ENCODE measurements around the gene MUC15.

Gene MUC15

DNA sequence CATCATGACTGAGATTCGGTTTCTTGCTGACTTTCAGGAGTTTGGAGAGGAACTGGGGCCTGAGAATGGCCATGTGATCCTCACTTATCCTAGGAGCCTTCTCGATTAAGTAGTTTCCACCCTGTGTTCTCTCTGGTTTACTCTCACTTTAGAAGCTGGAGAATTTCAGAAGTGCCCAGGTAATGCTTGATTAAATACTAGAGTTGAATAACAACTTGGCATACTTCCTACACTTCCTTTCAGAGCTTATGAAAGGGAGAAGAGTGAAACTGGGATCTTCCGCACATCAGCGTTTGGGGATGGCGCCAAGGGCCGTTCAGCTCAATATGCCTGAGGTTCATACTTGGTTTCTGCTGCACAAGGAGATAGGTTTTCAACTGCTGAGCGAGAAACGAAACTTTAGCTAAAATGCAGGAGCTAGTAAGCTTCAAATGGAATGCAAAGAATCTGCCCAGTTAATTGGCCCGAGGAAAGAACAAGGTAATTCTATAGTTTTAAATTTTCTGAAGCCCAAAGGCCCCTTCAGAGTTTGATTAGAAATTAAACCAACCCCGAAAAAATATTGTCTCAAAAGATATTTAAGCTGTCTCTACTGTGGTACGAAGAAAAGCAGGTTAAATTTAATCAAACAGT lies 823 bp upstream of the MUC15 start:
- no peak for DNase-seq

DNA sequence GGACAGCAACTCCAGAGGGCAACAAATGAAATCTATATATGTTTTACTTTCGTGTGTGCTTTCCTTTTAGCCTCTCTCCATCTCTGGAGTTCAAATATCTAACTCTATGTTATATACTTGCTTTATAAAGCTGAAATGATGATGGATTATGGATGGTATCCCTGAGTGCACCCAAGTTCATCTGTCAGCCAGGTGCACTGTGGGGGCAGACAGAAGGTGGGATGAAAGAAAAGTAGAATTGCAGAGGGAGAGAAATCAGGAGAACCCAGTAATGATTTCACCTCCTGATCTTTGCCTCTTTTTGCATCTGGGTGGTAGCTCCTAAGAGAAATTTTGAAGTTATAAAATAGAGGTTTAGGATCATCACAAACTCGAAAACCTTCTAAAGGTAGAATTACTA lies 2.4 kb downstream of the MUC15 start:
- no peak for DNase-seq

DNA sequence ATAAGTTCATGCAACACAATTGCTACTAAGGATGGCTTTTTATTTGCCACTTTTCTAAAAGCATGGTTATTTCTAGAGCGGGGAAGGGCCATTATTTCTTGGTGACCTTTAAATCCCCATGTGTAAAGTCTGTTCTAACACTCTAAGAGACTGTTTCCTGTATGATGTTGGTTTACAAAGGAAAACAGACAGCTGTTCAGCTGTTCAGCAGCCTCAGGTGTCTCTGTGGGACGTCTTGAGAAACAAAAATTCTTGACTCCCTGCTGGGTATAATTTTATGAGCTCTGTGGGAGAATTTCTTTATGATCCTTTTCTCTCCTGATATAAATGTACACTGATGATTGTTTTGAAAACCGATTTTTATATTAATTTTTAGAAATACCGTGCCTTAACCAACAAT lies 13.9 kb downstream of the MUC15 start:
- DNase-seq = no peak

DNA sequence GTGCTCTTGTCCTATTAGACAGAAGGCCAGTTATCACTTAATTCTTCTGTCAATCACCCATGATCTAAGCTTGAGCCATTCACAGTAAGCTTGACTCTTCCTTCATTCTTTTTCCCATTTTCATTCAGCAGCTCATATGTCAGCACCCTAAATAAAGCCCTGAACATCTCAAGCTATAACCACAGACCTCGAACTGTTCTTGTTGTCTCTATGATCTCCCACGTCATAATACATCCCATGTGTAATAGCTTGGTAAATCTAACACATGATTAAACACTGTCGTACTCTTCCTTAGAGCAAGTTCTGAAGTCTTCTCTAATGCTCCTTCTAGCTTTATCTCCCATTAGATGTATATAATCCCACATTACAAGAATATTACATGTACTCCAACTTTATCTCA lies 14.4 kb downstream of the MUC15 start:
- DNase-seq = no peak

DNA sequence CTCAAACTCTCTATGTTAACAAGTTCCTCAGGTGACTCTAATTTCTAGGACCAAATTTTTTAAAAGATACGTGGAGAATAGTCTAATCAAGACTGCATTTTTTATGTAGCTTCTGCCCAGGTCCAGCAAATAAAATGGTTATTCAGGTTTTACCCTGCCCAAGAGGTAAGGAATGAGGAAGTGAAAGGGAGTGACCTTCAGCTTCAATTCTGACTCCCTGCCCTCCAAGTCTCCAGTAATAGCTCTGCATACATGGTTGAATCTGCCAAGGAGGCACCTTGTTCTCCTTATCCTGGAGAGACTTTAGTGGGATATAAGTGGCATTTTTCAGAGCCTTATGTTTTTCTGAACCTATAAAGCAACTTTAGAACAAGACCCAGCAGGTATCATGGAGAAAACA lies 15.5 kb downstream of the MUC15 start:
- no peak for DNase-seq

DNA sequence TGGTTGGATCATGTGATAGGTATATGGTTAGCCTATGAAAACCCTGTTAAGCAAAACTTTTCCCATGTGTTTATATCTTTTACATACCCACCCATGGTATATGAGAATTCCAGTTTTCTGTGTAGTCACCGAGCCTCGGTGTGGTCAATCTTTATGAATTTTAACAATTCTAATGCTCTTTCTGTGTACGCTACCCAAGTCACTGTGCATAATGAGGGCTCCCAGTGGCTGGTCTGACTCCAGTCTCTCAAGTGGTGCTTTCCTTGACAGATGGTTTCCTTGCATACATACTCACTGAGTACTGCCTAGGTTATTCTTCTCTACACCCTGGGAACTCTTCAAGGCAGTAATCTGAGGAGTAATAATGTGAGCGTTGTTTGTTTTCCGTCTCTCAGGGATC lies 17.6 kb downstream of the MUC15 start:
- no peak for DNase-seq

DNA sequence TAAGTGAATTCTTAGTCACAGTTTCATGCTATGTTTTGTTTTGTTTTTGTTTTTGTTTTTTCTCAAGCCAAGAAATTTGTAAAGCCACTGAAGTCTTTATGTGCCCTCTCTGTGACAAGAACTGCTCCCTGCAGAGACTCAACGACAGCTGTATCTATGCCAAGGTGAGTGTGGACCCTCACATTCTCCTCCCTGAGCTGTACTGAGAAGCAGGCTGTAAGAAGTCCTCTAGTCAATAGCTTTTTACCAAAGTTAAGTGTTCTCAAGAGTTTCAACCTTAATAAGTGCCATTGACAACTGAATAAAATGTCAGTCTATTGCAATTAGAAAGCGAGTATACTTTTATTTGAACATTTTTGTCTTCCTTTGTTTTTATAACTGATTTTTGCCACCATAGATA lies 18.9 kb downstream of the MUC15 start:
- DNase-seq = no peak

DNA sequence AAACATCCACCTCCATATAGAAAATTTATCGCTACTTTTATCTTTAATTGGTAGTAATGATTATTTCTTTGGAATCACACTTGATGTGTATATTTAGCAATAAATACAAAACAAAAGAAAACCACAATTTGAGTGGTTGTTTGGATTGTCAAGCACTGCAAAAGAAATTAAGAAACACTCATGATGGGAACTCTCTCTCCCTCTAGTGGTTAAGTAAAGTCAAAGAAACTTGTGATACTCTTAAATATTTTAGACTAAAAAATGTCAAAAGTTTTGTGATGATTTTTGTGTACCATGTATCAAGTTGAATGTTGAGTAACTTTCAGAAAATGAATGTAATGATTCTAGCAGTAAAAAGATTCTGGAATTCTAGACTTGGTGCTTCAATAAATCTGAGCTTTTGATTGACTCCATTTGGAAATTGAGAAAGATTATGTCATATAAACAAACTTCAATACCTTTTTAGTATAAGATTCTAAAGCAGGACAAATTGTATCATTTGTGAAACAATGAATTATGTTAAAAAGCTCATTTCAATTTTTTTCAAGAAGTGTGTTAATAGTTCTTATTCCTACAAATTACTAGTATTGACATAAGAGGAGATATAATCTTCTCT lies 20.8 kb downstream of the MUC15 start:
- no peak for DNase-seq

DNA sequence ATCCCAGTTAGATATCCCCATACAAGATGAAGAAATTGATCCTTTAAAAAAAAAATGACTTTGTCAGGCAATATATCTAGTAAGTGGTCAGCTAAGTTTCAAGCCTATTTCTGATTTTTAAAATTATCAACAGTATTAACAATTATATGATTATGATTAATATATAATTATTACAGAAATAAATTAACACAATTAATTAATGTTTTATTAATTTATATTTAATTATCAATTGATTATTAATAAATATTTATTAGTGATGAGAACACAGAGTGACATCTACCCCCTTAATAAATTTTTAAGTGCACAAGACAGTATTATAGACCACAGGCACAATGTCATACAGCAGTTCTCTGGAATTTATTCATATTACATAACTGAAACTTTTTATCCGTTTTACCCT lies 22.0 kb downstream of the MUC15 start:
- DNase-seq = no peak

DNA sequence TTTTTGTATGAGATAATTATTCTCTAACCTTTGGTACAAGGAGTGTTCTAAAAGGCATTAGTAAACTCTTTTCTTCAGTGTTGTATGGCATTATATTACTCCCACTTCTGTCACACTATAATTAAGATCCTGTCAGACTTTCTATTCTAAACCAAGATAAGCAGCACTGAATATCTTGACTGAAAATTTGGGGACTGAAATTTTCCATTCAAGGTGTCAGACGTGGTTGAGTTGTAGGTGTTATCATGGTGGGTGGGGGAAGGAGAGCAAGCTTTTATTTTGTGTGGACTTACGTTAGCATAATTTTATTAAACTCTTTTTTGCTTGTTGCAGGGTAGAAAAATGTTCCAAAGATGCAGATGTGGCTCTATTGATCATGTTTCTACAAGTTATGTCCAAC lies 22.9 kb downstream of the MUC15 start:
- DNase-seq = no peak

DNA sequence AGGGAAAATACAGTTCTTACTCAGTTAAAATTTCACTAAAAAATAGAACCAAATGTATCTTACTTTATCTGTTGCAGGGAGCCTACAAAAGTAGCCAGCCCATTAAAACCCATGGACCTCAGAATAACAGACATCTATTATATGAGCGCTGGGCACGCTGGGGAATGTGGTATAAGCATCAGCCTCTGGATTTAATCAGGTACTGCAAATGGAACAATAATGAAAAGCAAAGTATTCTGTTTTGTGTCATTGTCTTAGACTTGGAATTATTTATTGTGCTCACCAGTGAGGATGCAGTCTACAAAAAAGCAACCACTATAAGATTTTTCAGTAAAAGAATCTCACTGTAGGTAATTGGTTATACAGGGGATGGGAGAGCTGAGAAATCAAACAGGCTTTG lies 30.2 kb downstream of the MUC15 start:
- DNase-seq = no peak

DNA sequence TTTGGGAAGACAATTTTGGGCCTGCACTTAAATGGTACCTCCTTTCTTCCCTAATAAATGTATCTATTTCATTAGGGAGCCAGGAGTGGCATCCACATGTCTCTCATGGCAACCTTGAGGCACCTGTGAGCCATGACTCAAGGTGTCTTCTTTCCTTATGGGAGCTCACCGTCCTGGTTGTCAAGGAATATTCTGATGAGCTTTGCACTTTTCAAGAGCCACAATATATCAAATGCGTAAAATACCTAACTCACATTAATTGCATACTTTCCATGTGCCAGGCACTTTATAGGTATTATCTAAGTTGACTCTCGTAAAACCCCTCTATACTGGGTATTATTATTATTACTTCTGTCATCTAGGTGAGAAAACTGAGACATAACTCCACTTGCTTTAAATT lies 32.5 kb downstream of the MUC15 start:
- DNase-seq = no peak

DNA sequence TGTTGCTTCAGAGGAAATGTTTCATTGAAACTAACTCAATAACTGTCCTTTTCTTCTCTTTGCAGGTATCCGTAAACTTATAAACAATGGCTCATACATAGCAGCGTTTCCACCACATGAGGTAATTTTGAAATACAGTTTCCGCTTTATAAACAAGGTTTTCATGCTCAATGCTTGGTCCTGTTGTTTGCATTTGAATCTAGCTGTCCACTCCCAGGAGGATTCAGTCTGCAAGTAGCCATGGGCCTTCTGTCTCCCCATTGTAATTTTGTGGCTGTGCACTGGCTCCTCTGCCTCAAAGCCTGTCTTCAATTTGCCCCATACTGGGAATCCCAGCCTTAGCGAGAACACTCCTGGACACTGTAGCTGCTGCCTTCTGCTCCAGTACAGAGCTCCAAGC lies 34.7 kb downstream of the MUC15 start:
- DNase-seq = no peak

DNA sequence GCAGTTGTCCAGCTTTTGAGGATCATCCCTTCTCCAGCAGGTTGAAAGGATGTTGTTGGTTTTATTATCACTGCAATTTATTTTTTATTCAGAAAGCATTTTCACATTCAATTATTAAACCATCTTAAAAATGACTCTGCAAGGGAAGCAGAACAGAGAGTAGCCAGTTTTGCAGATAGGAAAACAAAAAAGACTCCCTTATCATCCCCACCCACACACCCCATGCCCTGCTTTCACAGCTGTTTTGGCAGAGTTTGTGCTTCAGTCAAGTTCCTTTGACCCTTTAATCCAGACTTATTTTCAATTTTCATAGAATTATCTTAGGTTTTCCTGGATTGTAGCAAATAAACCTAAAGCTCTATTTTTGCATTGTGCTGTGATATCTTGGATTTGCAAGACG lies 44.4 kb downstream of the MUC15 start:
- no peak for DNase-seq

DNA sequence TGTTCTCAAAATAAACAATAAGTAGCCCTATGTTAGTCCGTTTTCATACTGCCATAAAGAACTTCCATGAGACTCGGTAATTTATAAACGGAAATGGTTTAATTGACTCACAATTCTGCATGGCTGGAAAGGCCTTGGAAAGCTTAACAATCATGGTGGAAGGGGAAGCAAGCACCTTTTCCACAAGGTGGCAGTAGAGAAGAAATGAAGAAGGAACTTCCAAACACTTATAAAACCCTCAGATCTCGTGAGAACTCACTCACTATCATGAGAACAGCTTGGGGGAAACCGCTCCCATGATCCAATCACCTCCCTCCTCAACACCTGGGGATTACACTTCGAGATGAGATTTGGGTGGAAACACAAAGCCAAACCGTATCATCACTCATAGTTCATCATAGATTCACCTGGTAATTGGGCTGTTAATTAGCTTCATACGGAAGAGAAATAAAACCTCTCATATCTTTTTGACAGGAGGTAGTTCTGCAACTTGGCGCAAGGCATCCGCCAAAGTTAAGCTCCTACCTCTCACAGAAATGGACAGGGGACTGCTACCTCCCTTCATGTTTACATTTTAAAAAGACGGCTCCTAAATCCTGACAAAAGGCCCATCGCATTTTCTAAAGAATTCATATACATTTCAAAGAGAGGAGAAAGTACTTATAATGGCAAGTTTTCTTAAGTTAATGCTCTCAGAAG lies 49.0 kb downstream of the MUC15 start:
- no peak for DNase-seq

DNA sequence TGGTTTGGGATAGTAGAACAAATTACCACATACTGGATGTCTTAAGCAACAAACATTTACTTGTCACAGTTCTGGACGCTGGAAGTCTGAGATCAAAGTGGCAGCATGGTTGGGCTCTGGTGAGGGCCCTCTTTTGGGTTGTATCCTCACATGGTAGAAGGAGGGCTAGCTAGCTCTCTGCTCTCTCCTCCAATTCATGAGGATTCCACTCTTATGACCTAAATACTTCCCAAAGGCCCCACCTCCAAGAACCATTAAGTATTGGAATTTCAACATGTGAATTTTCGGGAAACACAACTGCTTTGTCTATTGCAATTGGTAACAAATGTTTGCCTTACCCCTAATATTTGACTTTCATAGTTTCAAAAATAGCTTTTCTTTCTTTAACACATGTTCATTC lies 52.6 kb downstream of the MUC15 start:
- DNase-seq = no peak

DNA sequence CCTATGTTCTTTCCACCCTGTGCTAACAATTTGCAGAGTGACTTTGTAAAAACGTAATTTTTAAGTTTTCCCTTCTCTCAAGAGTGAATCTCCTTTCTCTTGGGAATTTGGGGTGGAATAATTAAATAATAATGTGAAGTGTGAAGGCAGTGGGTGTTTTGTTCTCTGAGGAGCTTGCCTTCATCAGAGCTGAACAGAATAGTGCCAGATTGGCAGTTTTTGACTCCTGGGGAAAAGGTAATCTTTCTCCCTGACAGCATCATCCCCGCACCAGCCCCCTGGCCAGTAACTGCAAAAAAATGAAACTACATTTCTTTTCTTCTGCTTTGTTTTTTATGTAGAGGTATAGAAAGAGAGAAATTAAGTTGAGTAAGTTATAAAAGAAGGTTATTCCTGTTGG lies 59.9 kb downstream of the MUC15 start:
- DNase-seq = no peak

DNA sequence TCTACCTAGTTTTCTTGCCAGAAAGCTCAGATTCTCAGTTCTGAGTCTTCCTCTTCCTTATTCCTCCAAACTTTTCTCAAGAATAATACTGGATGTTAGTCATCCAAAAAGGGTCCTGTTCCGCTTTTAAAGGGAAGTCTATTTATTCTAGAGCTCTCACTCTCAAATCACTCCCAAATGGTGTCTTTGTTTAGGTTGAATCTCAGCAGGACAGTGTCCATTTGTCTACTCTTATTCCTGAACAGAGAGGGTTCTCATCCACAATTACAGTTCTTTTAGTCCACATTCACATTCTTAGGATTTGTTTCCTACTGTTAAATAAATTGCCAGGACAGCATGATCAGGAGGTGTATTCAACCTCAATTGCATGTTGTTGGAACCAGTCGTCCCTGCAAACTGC lies 61.3 kb downstream of the MUC15 start:
- DNase-seq = no peak

DNA sequence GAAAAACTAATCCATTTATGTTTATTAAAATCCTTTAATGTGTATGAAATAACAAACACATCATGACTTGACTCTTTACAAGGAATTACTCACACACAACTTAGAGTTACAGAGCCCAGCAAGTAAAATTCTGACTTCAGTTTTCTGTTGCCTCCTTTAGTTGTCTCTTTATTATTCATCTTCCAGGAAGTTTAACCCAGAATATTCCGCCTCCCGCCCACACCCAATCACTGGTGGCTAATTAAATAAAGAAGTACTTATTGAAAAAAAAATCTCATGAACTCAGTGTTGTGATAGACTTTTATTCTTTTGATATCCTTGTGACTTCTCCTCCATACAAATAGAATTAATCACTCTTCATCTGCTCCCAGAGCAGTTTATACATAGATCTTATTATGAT lies 61.9 kb downstream of the MUC15 start:
- no peak for DNase-seq

Measured in activated T-cell treated with anti-CD3 and anti-CD28 coated beads, Interleukin-2, amount 50 U/mL, for 48 hours (primary cell).